WERI-Rb-1 (cell line): Measurements from ENCODE around the gene LENG1.

Source experiments
- DNase-seq: peaks from one replicate; pipeline ENCODE4 v3.0.0-alpha.2; 2020
- H3K27ac ChIP-seq: fragments of 250-450 bp; sonication (Bioruptor Pico); 2 replicates; pipeline ENCODE4 v1.5.1; 2020; ENCODE audit warnings: mild to moderate bottlenecking, moderate library complexity
- H3K27me3 ChIP-seq: fragments of 250-450 bp; sonication (Bioruptor Pico); 2 replicates; pipeline ENCODE4 v1.5.1; 2021; ENCODE audit warnings: mild to moderate bottlenecking, low read depth, moderate library complexity; ENCODE audit not compliant: insufficient read depth, severe bottlenecking
- H3K36me3 ChIP-seq: fragments of 250-450 bp; sonication (Bioruptor Pico); 2 replicates; pipeline ENCODE4 v1.5.1; 2020; ENCODE audit warnings: mild to moderate bottlenecking, moderate library complexity
- H3K4me3 ChIP-seq: 2 replicates; pipeline ENCODE4 v1.5.1; 2011; ENCODE audit warnings: low read depth, mild to moderate bottlenecking, control low read depth, low read length
- H3K9me3 ChIP-seq: fragments of 250-450 bp; sonication (Bioruptor Pico); 2 replicates; pipeline ENCODE4 v1.5.1; 2021; ENCODE audit warnings: mild to moderate bottlenecking, moderate library complexity; ENCODE audit not compliant: severe bottlenecking
- TF ChIP-seq, protein P1 (sequence below): IDR thresholded peaks from 2 replicates; pipeline ENCODE4 v1.5.1; 2011; ENCODE audit warnings: low read depth, mild to moderate bottlenecking, control low read depth, inconsistent platforms, low read length

The LENG1 gene

DNA sequence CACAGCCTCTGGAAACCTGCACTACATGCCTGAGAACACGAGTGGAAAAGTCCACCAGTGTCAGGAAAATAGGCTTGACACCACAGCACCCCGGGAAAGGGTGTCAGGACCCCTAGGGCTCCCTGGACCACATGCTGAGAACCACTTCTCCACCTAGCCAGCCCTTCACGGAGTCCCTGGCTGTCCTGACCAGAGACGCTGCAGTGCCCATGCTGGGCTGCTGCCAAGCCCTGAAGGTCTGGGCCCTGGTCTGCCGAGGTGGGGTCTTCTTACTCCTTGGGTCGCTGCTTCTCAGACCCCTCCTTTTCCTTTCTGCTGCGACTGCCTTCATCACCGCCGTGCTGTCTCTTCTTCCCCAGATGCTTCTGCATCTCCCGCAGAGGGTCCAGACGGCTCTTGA lies 3.0 kb downstream of the LENG1 start:
- no peak overlapping the region for H3K27ac ChIP-seq
- peaks cover 69% of the 10 kb centered on the region for H3K36me3 ChIP-seq

DNA sequence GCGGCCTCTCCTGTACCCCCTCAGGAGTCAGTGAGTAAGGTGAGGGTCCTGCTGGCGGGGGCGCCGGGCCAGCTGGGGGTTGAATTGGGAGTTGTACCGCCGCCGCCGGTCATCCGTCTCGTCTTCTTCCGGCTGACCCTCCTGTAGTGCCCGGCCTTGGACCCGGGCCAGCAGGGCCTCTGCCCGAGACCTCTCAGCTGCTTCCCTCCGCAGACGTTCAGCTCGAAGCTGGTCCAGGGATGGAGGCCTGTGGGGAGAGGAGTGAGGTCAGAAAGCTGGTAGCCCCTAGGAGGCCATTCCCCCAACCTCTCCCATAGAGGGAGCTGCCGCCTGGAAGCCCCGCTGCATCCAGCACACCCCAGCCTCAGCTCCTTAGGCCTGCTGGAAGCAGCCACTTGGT lies 3.8 kb downstream of the LENG1 start:
- no peak for DNase-seq
- TF ChIP-seq, protein P1, sequence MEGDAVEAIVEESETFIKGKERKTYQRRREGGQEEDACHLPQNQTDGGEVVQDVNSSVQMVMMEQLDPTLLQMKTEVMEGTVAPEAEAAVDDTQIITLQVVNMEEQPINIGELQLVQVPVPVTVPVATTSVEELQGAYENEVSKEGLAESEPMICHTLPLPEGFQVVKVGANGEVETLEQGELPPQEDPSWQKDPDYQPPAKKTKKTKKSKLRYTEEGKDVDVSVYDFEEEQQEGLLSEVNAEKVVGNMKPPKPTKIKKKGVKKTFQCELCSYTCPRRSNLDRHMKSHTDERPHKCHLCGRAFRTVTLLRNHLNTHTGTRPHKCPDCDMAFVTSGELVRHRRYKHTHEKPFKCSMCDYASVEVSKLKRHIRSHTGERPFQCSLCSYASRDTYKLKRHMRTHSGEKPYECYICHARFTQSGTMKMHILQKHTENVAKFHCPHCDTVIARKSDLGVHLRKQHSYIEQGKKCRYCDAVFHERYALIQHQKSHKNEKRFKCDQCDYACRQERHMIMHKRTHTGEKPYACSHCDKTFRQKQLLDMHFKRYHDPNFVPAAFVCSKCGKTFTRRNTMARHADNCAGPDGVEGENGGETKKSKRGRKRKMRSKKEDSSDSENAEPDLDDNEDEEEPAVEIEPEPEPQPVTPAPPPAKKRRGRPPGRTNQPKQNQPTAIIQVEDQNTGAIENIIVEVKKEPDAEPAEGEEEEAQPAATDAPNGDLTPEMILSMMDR, result no peak
- H3K27me3 ChIP-seq, result no peaks in the 10 kb centered on the region
- H3K4me3 ChIP-seq, result no peak overlapping the region
- H3K27ac ChIP-seq, result no peak overlapping the region
- H3K36me3 ChIP-seq, result peaks cover 76% of the 10 kb centered on the region
- H3K9me3 ChIP-seq, result no peaks in the 10 kb centered on the region

More for the DNA sequence above, 3.0 kb downstream of the LENG1 start:
- DNase-seq, result no peak
- Histone ChIP-seq H3K27me3 (no peaks in the 10 kb centered on the region), H3K4me3 (no peak overlapping the region), H3K9me3 (no peaks in the 10 kb centered on the region)
- TF ChIP-seq, protein P1, result no peak

- TF ChIP-seq, protein P1, result no peak
- no peak overlapping the region for H3K4me3 ChIP-seq
- peaks cover 83% of the 10 kb centered on the region for H3K36me3 ChIP-seq
- H3K27ac ChIP-seq, result no peak overlapping the region
- no peaks in the 10 kb centered on the region for H3K27me3 ChIP-seq
- DNase-seq, result no peak
- H3K9me3 ChIP-seq, result no peaks in the 10 kb centered on the region
Measured at GRCh38 chr19:54154603-54155345, 4.7 kb downstream of the LENG1 start.

GRCh38 chr19:54153731-54154326 lies 5.7 kb downstream of the LENG1 start:
- DNase-seq, result no peak
- TF ChIP-seq, protein P1, result no peak
- Histone ChIP-seq H3K4me3 (no peak overlapping the region), H3K36me3 (peaks cover 93% of the 10 kb centered on the region), H3K27me3 (no peaks in the 10 kb centered on the region), H3K27ac (no peak overlapping the region), H3K9me3 (no peaks in the 10 kb centered on the region)

DNA sequence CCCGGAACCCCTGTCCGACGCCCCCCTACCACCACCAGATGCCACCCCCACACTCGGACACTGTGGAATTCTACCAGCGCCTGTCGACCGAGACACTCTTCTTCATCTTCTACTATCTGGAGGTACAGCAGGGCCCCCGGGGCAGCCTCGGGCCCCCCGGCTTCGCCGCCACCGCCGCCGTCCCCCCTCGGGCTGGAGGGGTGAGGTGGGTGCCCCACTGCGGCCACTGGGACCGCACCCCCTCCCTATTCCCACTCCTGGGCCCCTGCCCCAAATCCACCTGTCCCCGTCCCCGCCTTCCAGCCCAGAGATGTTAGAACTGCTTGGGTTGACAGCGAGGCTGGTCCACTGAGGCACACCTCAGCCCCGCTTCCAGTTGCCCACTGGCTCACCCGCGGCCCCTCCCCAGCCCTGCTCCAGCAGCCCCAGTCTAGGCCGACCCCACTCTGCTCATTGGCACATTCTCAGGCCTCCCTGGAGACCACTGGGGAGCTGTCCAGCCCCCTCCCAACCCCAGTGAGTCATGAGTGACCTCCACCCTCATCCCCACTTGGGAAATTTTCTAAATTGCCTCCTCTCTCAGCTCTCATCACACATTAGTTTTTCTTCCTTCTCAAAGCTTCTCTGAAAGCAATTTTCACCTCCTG lies 6.5 kb downstream of the LENG1 start:
- no peak for DNase-seq
- H3K27me3 ChIP-seq, result no peaks in the 10 kb centered on the region
- peaks cover 95% of the 10 kb centered on the region for H3K36me3 ChIP-seq
- H3K9me3 ChIP-seq, result no peaks in the 10 kb centered on the region
- no peak overlapping the region for H3K4me3 ChIP-seq
- H3K27ac ChIP-seq, result no peak overlapping the region
- TF ChIP-seq, protein P1, result no peak
